Tibial artery (tissue), 4 donors: Measurements from ENCODE around the gene MYO1C.
"Not testable (repeated sequence)": the region's sequence is repeated elsewhere in the genome, so short reads cannot be mapped to it uniquely, and the experiment has no call there.

Source experiments
- DNase-seq, 2 donors: peaks; one replicate each; pipeline ENCODE4 v3.0.0-alpha.2; 2019
- H3K27ac ChIP-seq, 2 donors: fragments of 200-600 bp; sonication (generic) in 1 of 2; 1 replicate in 1 of 2; 2 replicates in 1 of 2; pipeline ENCODE4 v1.5.1; 2018 to 2019; ENCODE audit warnings: mild to moderate bottlenecking in 1 of 2
- H3K27me3 ChIP-seq, 2 donors: fragments of 200-600 bp; sonication (generic) in 1 of 2; one replicate each; pipeline versions ENCODE4 v1.5.1 to v1.6.0; 2016 to 2019
- H3K36me3 ChIP-seq, 3 donors: fragments of 200-600 bp; sonication (generic) in 2 of 3; one replicate each; pipeline ENCODE4 v1.5.1; 2016 to 2019; ENCODE audit warnings: mild to moderate bottlenecking in 2 of 3
- H3K4me1 ChIP-seq, 4 donors: fragments of 200-600 bp; sonication (generic) in 2 of 4; 1 replicate in 3 of 4; 2 replicates in 1 of 4; pipeline ENCODE4 v1.5.1; 2016 to 2019
- H3K4me3 ChIP-seq, 2 donors: fragments of 200-600 bp; sonication (generic) in 1 of 2; 1 replicate in 1 of 2; 2 replicates in 1 of 2; pipeline ENCODE4 v1.5.1; 2018 to 2019; ENCODE audit warnings: mild to moderate bottlenecking in 2 of 2
- H3K9me3 ChIP-seq, 3 donors: fragments of 200-600 bp; sonication (generic) in 1 of 3; one replicate each; pipeline ENCODE4 v1.5.1; 2016 to 2019
- intact Hi-C: fragments of 100-400 bp; cut with DNase I; formaldehyde crosslinking; loops from one replicate; pipeline ENCODE4 v1.15.0; 2023; ENCODE audit warnings: low total_unique reads
- TF ChIP-seq, protein P1 (sequence below), 2 experiments: fragments of 200-600 bp in 1 of 2; fragments of 450-650 bp in 1 of 2; IDR thresholded peaks; one replicate each; pipeline ENCODE4 v1.5.1; 2017 to 2019; ENCODE audit warnings: antibody characterized with exemption in 2 of 2, mild to moderate bottlenecking in 1 of 2, moderate library complexity in 1 of 2

MYO1C gene

GRCh38 chr17:1511756-1512321 lies 19.4 kb upstream of the MYO1C start:
- TF ChIP-seq, protein P1, sequence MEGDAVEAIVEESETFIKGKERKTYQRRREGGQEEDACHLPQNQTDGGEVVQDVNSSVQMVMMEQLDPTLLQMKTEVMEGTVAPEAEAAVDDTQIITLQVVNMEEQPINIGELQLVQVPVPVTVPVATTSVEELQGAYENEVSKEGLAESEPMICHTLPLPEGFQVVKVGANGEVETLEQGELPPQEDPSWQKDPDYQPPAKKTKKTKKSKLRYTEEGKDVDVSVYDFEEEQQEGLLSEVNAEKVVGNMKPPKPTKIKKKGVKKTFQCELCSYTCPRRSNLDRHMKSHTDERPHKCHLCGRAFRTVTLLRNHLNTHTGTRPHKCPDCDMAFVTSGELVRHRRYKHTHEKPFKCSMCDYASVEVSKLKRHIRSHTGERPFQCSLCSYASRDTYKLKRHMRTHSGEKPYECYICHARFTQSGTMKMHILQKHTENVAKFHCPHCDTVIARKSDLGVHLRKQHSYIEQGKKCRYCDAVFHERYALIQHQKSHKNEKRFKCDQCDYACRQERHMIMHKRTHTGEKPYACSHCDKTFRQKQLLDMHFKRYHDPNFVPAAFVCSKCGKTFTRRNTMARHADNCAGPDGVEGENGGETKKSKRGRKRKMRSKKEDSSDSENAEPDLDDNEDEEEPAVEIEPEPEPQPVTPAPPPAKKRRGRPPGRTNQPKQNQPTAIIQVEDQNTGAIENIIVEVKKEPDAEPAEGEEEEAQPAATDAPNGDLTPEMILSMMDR (IDR thresholded peaks at IDR 0.05), result no peak
- intact Hi-C loops, result loop anchor here (5.0 kb wide), 2 partner anchors 55 to 235 kb away; partner anchors contain the start of genes CRK and TRARG1
- Histone ChIP-seq H3K36me3 (peaks cover 38 to 55% (median 46%) of the 10 kb centered on the region in 3 donors), H3K27me3 (no peaks in the 10 kb centered on the region), H3K4me1 (peaks cover 0 to 51% (median 39%) of the 10 kb centered on the region in 4 donors), H3K27ac (peak overlapping the region; percentile 71 to 77), H3K9me3 (no peaks in the 10 kb centered on the region), H3K4me3 (no peak overlapping the region)
- peak in 1 of 2 donors; percentile 81 for DNase-seq

DNA sequence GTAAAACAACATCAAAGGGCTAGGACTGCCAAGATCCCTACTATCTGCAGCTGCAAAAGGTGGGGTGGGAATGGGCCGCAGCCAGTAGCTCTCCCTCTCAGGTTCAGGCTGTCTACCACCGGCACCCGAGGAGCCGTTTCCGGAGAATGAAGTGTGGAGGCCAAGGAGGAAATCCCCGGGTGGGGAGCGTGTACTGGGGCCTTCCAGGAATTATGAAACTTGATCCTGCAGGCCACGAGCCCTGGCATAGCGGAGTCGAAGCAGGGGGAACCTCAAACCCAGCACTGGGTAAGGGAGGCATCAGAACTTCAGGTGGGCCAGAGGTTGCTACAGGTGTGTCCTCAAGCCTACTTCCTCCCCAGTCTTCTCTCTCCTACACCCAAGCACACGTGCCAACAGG lies 18.8 kb upstream of the MYO1C start:
- no peak overlapping the region for H3K4me3 ChIP-seq
- H3K27me3 ChIP-seq, result no peaks in the 10 kb centered on the region
- H3K4me1 ChIP-seq, result peaks cover 0 to 51% (median 39%) of the 10 kb centered on the region in 4 donors
- intact Hi-C loops, result loop anchor here (5.0 kb wide), 2 partner anchors 54 to 234 kb away; partner anchors contain the start of genes CRK and TRARG1
- peak overlapping the region; percentile 71 to 77 for H3K27ac ChIP-seq
- DNase-seq, result peak; percentile 57 to 81
- H3K36me3 ChIP-seq, result peaks cover 43 to 61% (median 52%) of the 10 kb centered on the region in 3 donors
- TF ChIP-seq, protein P1 (IDR thresholded peaks at IDR 0.05), result no peak
- H3K9me3 ChIP-seq, result no peaks in the 10 kb centered on the region

GRCh38 chr17:1509290-1509881 lies 16.9 kb upstream of the MYO1C start:
- Histone ChIP-seq H3K9me3 (no peaks in the 10 kb centered on the region), H3K4me1 (peaks cover 0 to 38% (median 28%) of the 10 kb centered on the region in 4 donors), H3K36me3 (peaks cover 46 to 80% (median 65%) of the 10 kb centered on the region in 3 donors), H3K27me3 (no peaks in the 10 kb centered on the region), H3K4me3 (no peak overlapping the region), H3K27ac (no peak overlapping the region)
- intact Hi-C loops, result no loop called here
- TF ChIP-seq, protein P1 (IDR thresholded peaks at IDR 0.05), result no peak
- no peak for DNase-seq

DNA sequence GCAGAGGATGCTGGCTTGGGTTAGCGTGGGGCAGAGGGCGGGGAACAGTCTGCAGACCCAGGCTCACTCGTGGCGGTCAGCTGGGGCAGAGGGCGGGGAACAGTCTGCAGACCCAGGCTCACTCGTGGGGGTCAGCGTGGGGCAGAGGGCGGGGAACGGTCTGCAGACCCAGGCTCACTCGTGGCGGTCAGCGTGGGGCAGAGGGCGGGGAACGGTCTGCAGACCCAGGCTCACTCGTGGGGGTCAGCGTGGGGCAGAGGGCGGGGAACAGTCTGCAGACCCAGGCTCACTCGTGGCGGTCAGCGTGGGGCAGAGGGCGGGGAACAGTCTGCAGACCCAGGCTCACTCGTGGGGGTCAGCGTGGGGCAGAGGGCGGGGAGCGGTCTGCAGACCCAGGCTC lies 16.2 kb upstream of the MYO1C start:
- intact Hi-C loops, H3K27me3 ChIP-seq, H3K9me3 ChIP-seq, H3K27ac ChIP-seq, DNase-seq, H3K4me3 ChIP-seq: not testable (repeated sequence)
- Histone ChIP-seq H3K36me3 (peaks cover 44 to 85% (median 70%) of the 10 kb centered on the region in 3 donors), H3K4me1 (peaks cover 0 to 36% (median 26%) of the 10 kb centered on the region in 4 donors)

- DNase-seq, result no peak
- TF ChIP-seq, protein P1 (IDR thresholded peaks at IDR 0.05), result no peak
- no peak overlapping the region for H3K4me3 ChIP-seq
- H3K36me3 ChIP-seq, result peaks cover 40 to 85% (median 59%) of the 10 kb centered on the region in 3 donors
- no peaks in the 10 kb centered on the region for H3K9me3 ChIP-seq
- intact Hi-C loops, result no loop called here
- H3K27me3 ChIP-seq, result no peaks in the 10 kb centered on the region
- H3K4me1 ChIP-seq, result peaks cover 0 to 16% (median 12%) of the 10 kb centered on the region in 4 donors
- H3K27ac ChIP-seq, result no peak overlapping the region
Measured at GRCh38 chr17:1506649-1507267, 14.3 kb upstream of the MYO1C start.

- no peak for DNase-seq
- H3K36me3 ChIP-seq, result peaks cover 40 to 81% (median 57%) of the 10 kb centered on the region in 3 donors
- H3K4me1 ChIP-seq, result peaks cover 0 to 4% (median 1%) of the 10 kb centered on the region in 4 donors
- no peak overlapping the region for H3K4me3 ChIP-seq
- H3K27ac ChIP-seq, result no peak overlapping the region
- H3K27me3 ChIP-seq, result no peaks in the 10 kb centered on the region
- H3K9me3 ChIP-seq, result no peaks in the 10 kb centered on the region
- TF ChIP-seq, protein P1 (IDR thresholded peaks at IDR 0.05), result no peak
- intact Hi-C loops, result no loop called here
Measured at GRCh38 chr17:1505586-1505985, 13.1 kb upstream of the MYO1C start.
